OCI-LY3 (cell line): ENCODE data around the gene CNTNAP2.

ENCODE experiments used
- H2AFZ ChIP-seq: fragments of 200-600, 300-600 bp; shearing (Covaris generic); 2 replicates; pipeline ENCODE4 v1.6.0; 2014; ENCODE audit warnings: antibody characterized with exemption, low read depth, low read length
- H3K27ac ChIP-seq: fragments of 200-600, 300-600 bp; sonication (generic); 2 replicates; pipeline ENCODE4 v1.5.1; 2014; ENCODE audit warnings: mild to moderate bottlenecking, low read length, moderate library complexity, mixed read lengths
- H3K27me3 ChIP-seq: fragments of 200-600, 300-600 bp; sonication (generic); 2 replicates; pipeline ENCODE4 v1.6.1; 2014; ENCODE audit warnings: low read depth, low read length, mixed read lengths
- H3K36me3 ChIP-seq: fragments of 200-600, 300-600 bp; sonication (generic); replicated peaks from 2 replicates; pipeline ENCODE3; 2014; ENCODE audit warnings: low read depth, low read length, mixed read lengths
- H3K4me1 ChIP-seq: fragments of 300-600, 200-600 bp; sonication (generic); 2 replicates; pipeline ENCODE4 v1.6.1; 2014; ENCODE audit warnings: low read length, mixed read lengths
- H3K4me2 ChIP-seq: fragments of 200-600, 300-600 bp; sonication (generic); 2 replicates; pipeline ENCODE4 v1.6.1; 2014; ENCODE audit warnings: low read length, mixed read lengths
- H3K4me3 ChIP-seq: fragments of 300-600, 200-600 bp; sonication (generic); 2 replicates; pipeline ENCODE4 v1.5.1; 2014; ENCODE audit warnings: antibody characterized with exemption, mild to moderate bottlenecking, low read length, moderate library complexity
- H3K79me2 ChIP-seq: fragments of 300-600, 200-600 bp; shearing (Covaris generic); 2 replicates; pipeline ENCODE4 v1.6.1; 2014; ENCODE audit warnings: mild to moderate bottlenecking, low read length, mixed read lengths
- H3K9ac ChIP-seq: fragments of 300-600, 200-600 bp; shearing (Covaris generic); 2 replicates; pipeline ENCODE4 v1.6.0; 2014; ENCODE audit warnings: mild to moderate bottlenecking, low read length, moderate library complexity
- H3K9me3 ChIP-seq: fragments of 200-600, 300-600 bp; shearing (Covaris generic); 2 replicates; pipeline ENCODE4 v1.6.1; 2014; ENCODE audit warnings: low read length, mixed read lengths; ENCODE audit not compliant: insufficient read depth
- H4K20me1 ChIP-seq: fragments of 200-600, 300-600 bp; sonication (generic); 2 replicates; pipeline ENCODE4 v1.6.1; 2016; ENCODE audit warnings: low read length, mixed read lengths; ENCODE audit not compliant: insufficient read depth
- CTCF ChIP-seq: fragments of 200-600, 300-600 bp; sonication (generic); IDR thresholded peaks from 2 replicates; pipeline ENCODE4 v1.5.1; 2014; ENCODE audit warnings: antibody characterized with exemption, low read length, low read depth
- EZH2phosphoT487 ChIP-seq: fragments of 200-600 bp; shearing (Covaris generic); IDR thresholded peaks from 2 replicates; pipeline ENCODE4 v1.6.1; 2018; ENCODE audit warnings: antibody characterized with exemption, mixed run types, low read depth

Gene CNTNAP2

GRCh38 chr7:147810269-147810668 lies 1693.7 kb downstream of the CNTNAP2 start:
- Histone ChIP-seq H4K20me1 (no peaks in the 10 kb centered on the region), H3K36me3 (no peaks in the 10 kb centered on the region), H3K9ac (no peak overlapping the region), H3K4me2 (no peak overlapping the region), H3K27ac (no peak overlapping the region), H3K79me2 (no peaks in the 10 kb centered on the region), H3K4me3 (no peak overlapping the region), H2AFZ (no peak overlapping the region), H3K4me1 (no peaks in the 10 kb centered on the region), H3K27me3 (no peaks in the 10 kb centered on the region), H3K9me3 (no peaks in the 10 kb centered on the region)
- TF ChIP-seq EZH2phosphoT487 (no peak), CTCF (no peak)

- H3K9me3 ChIP-seq = no peaks in the 10 kb centered on the region
- TF ChIP-seq CTCF (no peak), EZH2phosphoT487 (no peak)
- no peak overlapping the region for H3K9ac ChIP-seq
- H3K27me3 ChIP-seq = no peaks in the 10 kb centered on the region
- no peaks in the 10 kb centered on the region for H3K36me3 ChIP-seq
- H4K20me1 ChIP-seq = no peaks in the 10 kb centered on the region
- H3K27ac ChIP-seq = no peak overlapping the region
- H3K79me2 ChIP-seq = no peaks in the 10 kb centered on the region
- no peaks in the 10 kb centered on the region for H3K4me1 ChIP-seq
- no peak overlapping the region for H3K4me2 ChIP-seq
- H3K4me3 ChIP-seq = no peak overlapping the region
- H2AFZ ChIP-seq = no peak overlapping the region
These were observed 1695.3 kb downstream of the CNTNAP2 start for GRCh38 chr7:147811923-147812322.

- H3K9ac ChIP-seq = no peak overlapping the region
- no peak overlapping the region for H3K4me3 ChIP-seq
- no peak overlapping the region for H3K4me2 ChIP-seq
- no peaks in the 10 kb centered on the region for H3K9me3 ChIP-seq
- no peak for TF ChIP-seq CTCF
- TF ChIP-seq EZH2phosphoT487 = no peak
- H4K20me1 ChIP-seq = no peaks in the 10 kb centered on the region
- no peaks in the 10 kb centered on the region for H3K79me2 ChIP-seq
- H3K27me3 ChIP-seq = no peaks in the 10 kb centered on the region
- no peaks in the 10 kb centered on the region for H3K36me3 ChIP-seq
- no peaks in the 10 kb centered on the region for H3K4me1 ChIP-seq
- no peak overlapping the region for H2AFZ ChIP-seq
- no peak overlapping the region for H3K27ac ChIP-seq
These were observed 1696.7 kb downstream of the CNTNAP2 start for GRCh38 chr7:147813316-147813715.

- Histone ChIP-seq H3K79me2 (no peaks in the 10 kb centered on the region), H3K27me3 (no peaks in the 10 kb centered on the region), H3K9me3 (no peaks in the 10 kb centered on the region), H2AFZ (no peak overlapping the region), H3K4me3 (no peak overlapping the region), H4K20me1 (no peaks in the 10 kb centered on the region), H3K4me2 (no peak overlapping the region), H3K4me1 (no peaks in the 10 kb centered on the region), H3K36me3 (no peaks in the 10 kb centered on the region), H3K9ac (no peak overlapping the region), H3K27ac (no peak overlapping the region)
- TF ChIP-seq CTCF (no peak), EZH2phosphoT487 (no peak)
These were observed 1701.7 kb downstream of the CNTNAP2 start for GRCh38 chr7:147818317-147818716.
